Hematopoietic multipotent progenitor cell treated with erythropoietin and hydrocortisone succinate and interleukin-3 and kit ligand, for 6 days (in vitro differentiated cells): ENCODE data around the gene EDA.
"Not testable (repeated sequence)": the region's sequence is repeated elsewhere in the genome, so short reads cannot be mapped to it uniquely, and the experiment has no call there.

Experiments used
- DNase-seq: peaks from one replicate; pipeline ENCODE4 v3.0.0-alpha.2; 2015

The EDA gene

GRCh38 chrX:69961365-69962072 is 345.6 kb downstream of the EDA start:
- DNase-seq = no peak

DNA sequence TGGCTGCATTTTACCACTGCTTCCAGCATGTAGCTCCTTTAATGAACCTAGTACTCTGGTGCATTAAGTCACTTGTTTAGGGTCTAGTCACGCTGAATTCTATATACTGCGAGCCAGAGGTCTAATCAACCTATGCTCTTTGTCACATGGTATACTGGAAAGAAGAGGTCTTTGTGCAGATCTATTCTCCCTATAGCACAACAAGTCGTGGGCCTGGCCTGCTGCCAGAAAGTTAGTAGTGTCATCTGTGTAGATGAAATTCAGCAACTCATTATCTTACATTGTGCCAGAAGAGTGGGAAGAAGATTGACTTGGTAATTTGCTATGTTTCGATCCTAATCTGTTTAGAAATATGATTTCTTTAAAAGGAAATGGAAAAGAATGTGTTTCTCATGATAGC is 353.0 kb downstream of the EDA start:
- DNase-seq = no peak

GRCh38 chrX:69969460-69969859 is 353.5 kb downstream of the EDA start:
- DNase-seq = no peak

- DNase-seq = no peak
These were observed 371.8 kb downstream of the EDA start for GRCh38 chrX:69987691-69988090.

DNA sequence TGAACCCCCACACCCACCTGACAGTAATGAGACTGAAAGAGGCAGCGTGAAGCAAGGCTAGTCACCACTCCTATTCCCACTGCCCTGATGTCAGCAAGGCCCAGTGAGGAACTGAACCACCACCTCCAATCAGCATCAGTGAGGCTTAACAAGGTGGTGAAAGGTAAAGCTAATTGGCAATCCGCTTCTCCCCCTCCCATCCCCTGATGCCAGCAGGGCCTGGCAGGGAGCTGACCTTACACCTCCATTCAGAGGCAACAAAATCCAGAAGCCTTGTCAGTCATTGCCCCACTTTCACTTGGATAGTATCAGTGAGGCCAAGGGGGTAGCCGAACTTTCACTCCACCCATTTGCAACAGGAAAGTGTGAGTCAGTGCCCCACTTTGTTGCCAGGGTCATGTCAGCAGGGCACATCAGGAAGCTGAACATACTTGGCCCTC is 373.1 kb downstream of the EDA start:
- DNase-seq = no peak

- no peak for DNase-seq
These were observed 375.8 kb downstream of the EDA start for GRCh38 chrX:69991685-69992084.

- no peak for DNase-seq
These were observed 377.6 kb downstream of the EDA start for GRCh38 chrX:69993494-69993893.

- DNase-seq = no peak
These were observed 379.6 kb downstream of the EDA start for GRCh38 chrX:69995362-69996112.

GRCh38 chrX:69996113-69996468 is 380.2 kb downstream of the EDA start:
- DNase-seq = no peak

GRCh38 chrX:69998299-69998698 is 382.4 kb downstream of the EDA start:
- not testable (repeated sequence) for DNase-seq

GRCh38 chrX:70001269-70001668 is 385.4 kb downstream of the EDA start:
- DNase-seq = no peak

- DNase-seq = no peak
These were observed 385.9 kb downstream of the EDA start for GRCh38 chrX:70001708-70002341.

- DNase-seq = no peak
These were observed 392.0 kb downstream of the EDA start for GRCh38 chrX:70007946-70008345.

DNA sequence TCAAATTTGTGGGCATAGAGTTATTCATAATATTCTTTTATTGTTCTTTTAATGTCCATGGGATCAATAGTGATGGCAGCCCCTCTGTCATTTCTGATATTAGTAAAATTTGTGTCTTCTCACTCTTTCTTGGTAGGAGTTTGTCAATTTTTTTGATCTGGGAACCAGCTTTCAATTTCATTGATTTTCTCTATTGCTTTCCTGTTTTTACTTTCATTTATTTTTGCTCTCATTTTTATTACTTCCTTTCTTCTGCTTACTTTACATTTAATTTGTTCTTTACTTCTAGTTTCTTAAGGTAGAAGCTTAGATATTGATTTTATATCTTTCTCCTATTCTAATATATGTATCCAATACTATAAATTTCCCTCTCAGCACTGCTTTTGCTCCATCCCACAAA is 393.1 kb downstream of the EDA start:
- no peak for DNase-seq

- no peak for DNase-seq
These were observed 394.1 kb downstream of the EDA start for GRCh38 chrX:70009970-70010369.

DNA sequence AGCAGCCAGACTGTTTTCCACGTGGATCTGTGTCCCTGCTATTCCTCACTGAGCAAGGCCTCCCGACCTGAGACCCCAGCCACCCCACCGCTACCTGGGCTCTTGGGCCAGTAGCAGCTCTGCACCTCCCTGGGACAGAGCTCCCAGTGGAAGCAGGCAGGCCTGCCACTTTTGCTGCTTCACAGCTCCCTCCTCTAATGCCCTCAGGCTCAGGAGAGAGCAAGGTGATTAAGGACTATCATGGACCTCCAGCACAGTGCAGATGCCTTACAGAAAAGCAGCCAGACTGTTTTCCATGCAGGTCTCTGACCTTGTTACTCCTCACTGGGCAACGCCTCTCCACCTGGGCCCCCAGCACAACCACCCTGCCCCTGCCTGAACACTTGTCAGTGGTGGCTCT is 396.8 kb downstream of the EDA start:
- no peak for DNase-seq

GRCh38 chrX:70013466-70014381 is 397.8 kb downstream of the EDA start:
- DNase-seq = no peak

GRCh38 chrX:70016513-70016912 is 400.6 kb downstream of the EDA start:
- no peak for DNase-seq

GRCh38 chrX:70022616-70023015 is 406.7 kb downstream of the EDA start:
- DNase-seq = no peak

GRCh38 chrX:70025464-70025863 is 409.6 kb downstream of the EDA start:
- DNase-seq = no peak

DNA sequence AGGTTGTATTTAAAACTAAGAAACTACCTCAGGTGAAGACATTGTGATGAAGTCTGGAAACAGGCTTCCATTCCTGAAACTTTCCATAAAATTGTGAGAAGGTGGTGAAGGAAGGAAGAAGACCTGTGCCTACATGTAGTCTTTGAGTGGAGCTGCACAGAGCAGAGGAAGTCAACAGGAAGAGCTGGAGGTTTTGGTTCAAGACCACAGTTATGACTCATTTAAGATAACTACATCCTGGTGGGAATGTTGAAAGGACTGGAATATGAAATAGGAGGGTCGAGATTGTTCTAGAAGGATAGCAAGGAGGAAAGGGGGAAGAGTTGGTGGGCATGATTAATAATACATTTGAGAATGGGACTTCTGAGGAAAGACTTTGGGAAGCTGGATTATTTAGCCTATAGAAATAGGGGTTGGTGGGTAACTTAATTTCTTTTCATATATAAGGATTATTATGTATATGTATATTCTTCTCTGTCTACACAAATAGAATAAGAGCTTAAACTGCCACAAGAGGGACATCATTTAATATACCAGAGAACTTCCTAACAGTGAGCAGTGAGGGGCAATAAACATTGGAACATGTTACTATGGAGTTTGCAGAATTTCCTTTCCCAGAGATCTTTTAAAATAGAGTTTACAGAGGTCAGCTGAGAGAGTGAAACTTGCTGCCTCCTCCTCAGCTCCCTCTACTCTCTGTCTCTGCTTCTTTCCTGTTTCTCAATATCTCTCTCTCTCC is 410.4 kb downstream of the EDA start:
- DNase-seq = no peak

GRCh38 chrX:70026851-70027200 is 410.9 kb downstream of the EDA start:
- no peak for DNase-seq
